ENCODE data around the gene IQSEC1.

IQSEC1 gene

GRCh38 chr3:12924437-12924836 lies 148.8 kb downstream of the IQSEC1 start:
- no peak for DNase-seq

- no peak for DNase-seq
Observed at GRCh38 chr3:12922881-12923431, 150.3 kb downstream of the IQSEC1 start.

- DNase-seq, result no peak
Observed at GRCh38 chr3:12922306-12922705, 150.9 kb downstream of the IQSEC1 start.

- DNase-seq, result no peak
Observed at GRCh38 chr3:12921736-12922135, 151.5 kb downstream of the IQSEC1 start.

- DNase-seq, result no peak
Observed at GRCh38 chr3:12920967-12921366, 152.3 kb downstream of the IQSEC1 start.

- no peak for DNase-seq
Observed at GRCh38 chr3:12919205-12919604, 154.0 kb downstream of the IQSEC1 start.

- no peak for DNase-seq
Observed at GRCh38 chr3:12918231-12918630, 155.0 kb downstream of the IQSEC1 start.

GRCh38 chr3:12916159-12916558 lies 157.1 kb downstream of the IQSEC1 start:
- DNase-seq, result no peak

GRCh38 chr3:12914088-12914487 lies 159.1 kb downstream of the IQSEC1 start:
- DNase-seq, result no peak

GRCh38 chr3:12911881-12912415 lies 161.3 kb downstream of the IQSEC1 start:
- DNase-seq, result no peak

- no peak for DNase-seq
Observed at GRCh38 chr3:12910356-12911099, 162.7 kb downstream of the IQSEC1 start.

- no peak for DNase-seq
Observed at GRCh38 chr3:12909710-12910109, 163.5 kb downstream of the IQSEC1 start.

- no peak for DNase-seq
Observed at GRCh38 chr3:12908859-12909258, 164.4 kb downstream of the IQSEC1 start.

GRCh38 chr3:12908136-12908730 lies 165.0 kb downstream of the IQSEC1 start:
- no peak for DNase-seq

- DNase-seq, result no peak
Observed at GRCh38 chr3:12907729-12908128, 165.5 kb downstream of the IQSEC1 start.

- DNase-seq, result no peak
Observed at GRCh38 chr3:12907296-12907695, 165.9 kb downstream of the IQSEC1 start.

GRCh38 chr3:12906916-12907290 lies 166.3 kb downstream of the IQSEC1 start:
- no peak for DNase-seq

GRCh38 chr3:12906141-12906915 lies 166.9 kb downstream of the IQSEC1 start:
- no peak for DNase-seq

- DNase-seq, result no peak
Observed at GRCh38 chr3:12905316-12906071, 167.7 kb downstream of the IQSEC1 start.

GRCh38 chr3:12904951-12905315 lies 168.3 kb downstream of the IQSEC1 start:
- DNase-seq, result no peak

- no peak for DNase-seq
Observed at GRCh38 chr3:12903881-12904280, 169.3 kb downstream of the IQSEC1 start.

- DNase-seq, result no peak
Observed at GRCh38 chr3:12903000-12903800, 170.0 kb downstream of the IQSEC1 start.

Measured in NCI-H446 (cell line).